Sigmoid colon (tissue), 4 donors: ENCODE results near the gene NRG3.

Experiments used
- EP300 ChIP-seq, 4 donors: sonication (generic); formaldehyde crosslinking; IDR thresholded peaks; one replicate each; pipeline ENCODE4 v1.6.1; 2017; ENCODE audit warnings: antibody characterized with exemption in 4 of 4
- POLR2AphosphoS5 ChIP-seq, 4 donors: sonication (generic); formaldehyde crosslinking; IDR thresholded peaks; one replicate each; pipeline ENCODE4 v1.6.1; 2017; ENCODE audit warnings: antibody characterized with exemption in 4 of 4
- TF ChIP-seq, protein P1 (sequence below), 4 experiments: fragments of 450-650 bp in 3 of 4; fragments of 200-600 bp in 1 of 4; IDR thresholded peaks; one replicate each; pipeline ENCODE4 v1.5.1; 2016 to 2019; ENCODE audit warnings: antibody characterized with exemption in 4 of 4, mild to moderate bottlenecking in 3 of 4, moderate library complexity in 2 of 4

GRCh38 chr10:82171899-82172298, 296.9 kb downstream of the NRG3 start:
- TF ChIP-seq, protein P1, sequence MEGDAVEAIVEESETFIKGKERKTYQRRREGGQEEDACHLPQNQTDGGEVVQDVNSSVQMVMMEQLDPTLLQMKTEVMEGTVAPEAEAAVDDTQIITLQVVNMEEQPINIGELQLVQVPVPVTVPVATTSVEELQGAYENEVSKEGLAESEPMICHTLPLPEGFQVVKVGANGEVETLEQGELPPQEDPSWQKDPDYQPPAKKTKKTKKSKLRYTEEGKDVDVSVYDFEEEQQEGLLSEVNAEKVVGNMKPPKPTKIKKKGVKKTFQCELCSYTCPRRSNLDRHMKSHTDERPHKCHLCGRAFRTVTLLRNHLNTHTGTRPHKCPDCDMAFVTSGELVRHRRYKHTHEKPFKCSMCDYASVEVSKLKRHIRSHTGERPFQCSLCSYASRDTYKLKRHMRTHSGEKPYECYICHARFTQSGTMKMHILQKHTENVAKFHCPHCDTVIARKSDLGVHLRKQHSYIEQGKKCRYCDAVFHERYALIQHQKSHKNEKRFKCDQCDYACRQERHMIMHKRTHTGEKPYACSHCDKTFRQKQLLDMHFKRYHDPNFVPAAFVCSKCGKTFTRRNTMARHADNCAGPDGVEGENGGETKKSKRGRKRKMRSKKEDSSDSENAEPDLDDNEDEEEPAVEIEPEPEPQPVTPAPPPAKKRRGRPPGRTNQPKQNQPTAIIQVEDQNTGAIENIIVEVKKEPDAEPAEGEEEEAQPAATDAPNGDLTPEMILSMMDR (IDR thresholded peaks at IDR 0.05) = no peak
- TF ChIP-seq EP300 (IDR thresholded peaks at IDR 0.05) = no peak
- TF ChIP-seq POLR2AphosphoS5 (IDR thresholded peaks at IDR 0.05) = no peak
